ENCODE measurements around the gene STAC3.

- TF ChIP-seq EP300 (IDR thresholded peaks at IDR 0.05) (no peak), CTCF (IDR thresholded peaks at IDR 0.05) (no peak)
Observed at GRCh38 chr12:57203201-57203600, 47.8 kb downstream of the STAC3 start.

Data from sigmoid colon (tissue), 4 donors.